CD14-positive monocyte (primary cell): ENCODE data around the gene TSPAN11. TPM values are rescaled to one million over a fixed set of nuclear protein-coding genes. Genes with fewer than 3 reads are reported as not detected.

Experiments used
- DNase-seq, 3 donors: peaks; one replicate each; pipeline ENCODE4 v3.0.0-alpha.2; 2011 to 2022
- H2AFZ ChIP-seq: 2 replicates; pipeline ENCODE4 v1.6.0; 2012; ENCODE audit warnings: mild to moderate bottlenecking, low read depth, low read length, inconsistent platforms; ENCODE audit not compliant: insufficient read depth, poor library complexity, severe bottlenecking
- H3K27ac ChIP-seq, 2 donors: 1 replicate in 1 of 2; 2 replicates in 1 of 2; pipeline ENCODE4 v1.5.1; 2012 to 2013; ENCODE audit warnings: low read length in 2 of 2, control low read depth in 1 of 2, inconsistent platforms in 1 of 2, low read depth in 1 of 2, mild to moderate bottlenecking in 1 of 2
- H3K27me3 ChIP-seq, 2 donors: one replicate each; pipeline versions ENCODE4 v1.6.0 to v1.6.1; 2011 to 2013; ENCODE audit warnings: low read length in 2 of 2; ENCODE audit not compliant: control insufficient read depth in 2 of 2, insufficient read depth in 2 of 2
- H3K36me3 ChIP-seq, 2 donors: replicated peaks in 1 of 2; 1 replicate in 1 of 2; 2 replicates in 1 of 2; pipeline versions ENCODE4 v1.5.1 to v1.6.1; 2012 to 2013; ENCODE audit warnings: low read length in 2 of 2, control low read depth in 1 of 2, inconsistent platforms in 1 of 2, mild to moderate bottlenecking in 1 of 2; ENCODE audit not compliant: insufficient read depth in 2 of 2, control insufficient read depth in 1 of 2
- H3K4me1 ChIP-seq, 2 donors: 1 replicate in 1 of 2; 2 replicates in 1 of 2; pipeline versions ENCODE4 v1.5.1 to v1.6.1; 2012 to 2013; ENCODE audit warnings: low read length in 2 of 2, control low read depth in 1 of 2, inconsistent platforms in 1 of 2, mild to moderate bottlenecking in 1 of 2, moderate library complexity in 1 of 2; ENCODE audit not compliant: insufficient read depth in 2 of 2, control insufficient read depth in 1 of 2
- H3K4me2 ChIP-seq: replicated peaks from 2 replicates; pipeline ENCODE3; 2012; ENCODE audit warnings: low read length, moderate library complexity, mild to moderate bottlenecking; ENCODE audit not compliant: poor library complexity, severe bottlenecking; ENCODE audit errors: extremely low read depth
- H3K4me3 ChIP-seq, 3 experiments: fragments of 200-600 bp in 1 of 3; sonication (generic) in 1 of 3; replicated peaks in 1 of 3; 1 replicate in 2 of 3; 2 replicates in 1 of 3; pipeline ENCODE4 v1.5.1; 2011 to 2013; ENCODE audit warnings: low read length in 3 of 3, mild to moderate bottlenecking in 3 of 3, control low read depth in 2 of 3, low read depth in 2 of 3, inconsistent platforms in 1 of 3, moderate library complexity in 1 of 3
- H3K79me2 ChIP-seq: 2 replicates; pipeline ENCODE4 v1.6.0; 2012; ENCODE audit warnings: mild to moderate bottlenecking, control low read depth, inconsistent platforms, low read length, moderate library complexity; ENCODE audit not compliant: insufficient read depth
- H3K9ac ChIP-seq: 2 replicates; pipeline ENCODE4 v1.6.0; 2017; ENCODE audit warnings: low read length, mild to moderate bottlenecking; ENCODE audit not compliant: insufficient read depth, poor library complexity, severe bottlenecking
- H3K9me3 ChIP-seq, 2 donors: replicated peaks in 1 of 2; 1 replicate in 1 of 2; 2 replicates in 1 of 2; pipeline versions ENCODE4 v1.5.1 to v1.6.1; 2012 to 2013; ENCODE audit warnings: low read length in 2 of 2, control low read depth in 1 of 2; ENCODE audit not compliant: control insufficient read depth in 1 of 2, insufficient read depth in 1 of 2
- H4K20me1 ChIP-seq: 2 replicates; pipeline ENCODE4 v1.6.0; 2012; ENCODE audit warnings: mild to moderate bottlenecking, low read length, control low read depth, moderate library complexity; ENCODE audit not compliant: insufficient read depth
- H3K27ac Mint-ChIP-seq, 7 donors: one replicate each; pipeline ENCODE4 v1.8.0; 2020; ENCODE audit warnings: mild to moderate bottlenecking in 7 of 7, mixed read lengths in 7 of 7, moderate library complexity in 6 of 7, inconsistent platforms in 2 of 7
- H3K27me3 Mint-ChIP-seq, 3 donors: one replicate each; pipeline ENCODE4 v1.8.0; 2021 to 2022; ENCODE audit warnings: low read depth in 3 of 3, mild to moderate bottlenecking in 3 of 3, mixed read lengths in 3 of 3, moderate library complexity in 3 of 3, inconsistent platforms in 1 of 3
- H3K36me3 Mint-ChIP-seq, 2 donors: one replicate each; pipeline ENCODE4 v1.8.0; 2020; ENCODE audit warnings: mixed read lengths in 2 of 2, inconsistent platforms in 1 of 2, mild to moderate bottlenecking in 1 of 2
- H3K4me1 Mint-ChIP-seq: one replicate; pipeline ENCODE4 v1.8.0; 2020; ENCODE audit warnings: mild to moderate bottlenecking, mixed read lengths
- H3K4me3 Mint-ChIP-seq, 2 donors: one replicate each; pipeline ENCODE4 v1.8.0; 2020; ENCODE audit warnings: mild to moderate bottlenecking in 2 of 2, mixed read lengths in 2 of 2, moderate library complexity in 1 of 2
- H3K9me3 Mint-ChIP-seq, 7 donors: one replicate each; pipeline ENCODE4 v1.8.0; 2020 to 2022; ENCODE audit warnings: mixed read lengths in 7 of 7, mild to moderate bottlenecking in 6 of 7, moderate library complexity in 6 of 7, inconsistent platforms in 2 of 7
- WGBS: methylation state at CpG from one replicate; pipeline ENCODE4 v1.1.5; 2013; ENCODE audit warnings: missing lambda C conversion rate; ENCODE audit not compliant: insufficient coverage; 5-methylcytosine and 5-hydroxymethylcytosine counted together
- intact Hi-C, 2 donors: fragments of 100-400 bp; cut with micrococcal nuclease; formaldehyde crosslinking; loops; one replicate each; pipeline versions ENCODE4 v1.15.0 to v1.15.1; 2023
- polyA plus RNA-seq, 3 donors: library from polyadenylated mRNA; depleted of rRNA in 1 of 3; unstranded in 2 of 3; stranded (reverse) in 1 of 3; fragments of 300-500 nt in 2 of 3; fragments of >200 nt in 1 of 3; fragmentation: Illumina TruSeq in 2 of 3; gene quantifications; 1 replicate in 2 of 3; 2 replicates in 1 of 3; pipeline ENCODE4 v1.2.3, GENCODE V29; 2012 to 2021
- TF ChIP-seq, protein P1 (sequence below): fragments of 200-600 bp; IDR thresholded peaks from one replicate; pipeline ENCODE4 v1.8.0; 2022; ENCODE audit warnings: antibody characterized with exemption, mild to moderate bottlenecking

Gene TSPAN11
- polyA plus RNA-seq, 3 donors: not detected

DNA sequence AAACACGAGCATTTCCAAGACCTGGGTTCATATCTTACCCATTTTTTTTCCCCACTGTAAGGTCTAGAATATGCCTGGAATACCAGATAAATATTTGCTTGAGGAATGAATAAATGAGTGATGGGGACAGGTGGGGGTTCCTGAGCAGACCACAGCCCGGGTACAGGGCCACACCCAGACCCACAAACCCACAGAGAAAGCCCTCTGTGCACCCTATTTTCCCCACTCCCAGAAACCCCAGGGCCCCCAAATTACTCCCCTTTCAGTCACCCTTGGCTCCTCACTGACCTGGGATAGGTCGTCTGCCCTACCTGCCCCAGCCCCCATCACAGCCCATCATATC, 80.6 kb downstream of the TSPAN11 start:
- H3K36me3 ChIP-seq: no peaks in the 10 kb centered on the region
- H3K9me3 ChIP-seq: no peaks in the 10 kb centered on the region
- no peaks in the 10 kb centered on the region for H3K36me3 Mint-ChIP-seq
- H3K4me1 ChIP-seq: no peaks in the 10 kb centered on the region
- H3K9me3 Mint-ChIP-seq: no peaks in the 10 kb centered on the region
- H3K4me3 ChIP-seq: no peak overlapping the region
- peaks cover 0 to 5% (median 0%) of the 10 kb centered on the region in 3 donors for H3K27me3 Mint-ChIP-seq
- no peak overlapping the region for H2AFZ ChIP-seq
- intact Hi-C loops: no loop called here
- H3K79me2 ChIP-seq: no peaks in the 10 kb centered on the region
- H3K27ac ChIP-seq: no peak overlapping the region
- WGBS: 88% methylated on average over 1 of the region's 3 CpGs
- no peaks in the 10 kb centered on the region for H4K20me1 ChIP-seq
- no peak overlapping the region for H3K4me3 Mint-ChIP-seq
- peaks cover 3% of the 10 kb centered on the region for H3K4me1 Mint-ChIP-seq
- DNase-seq: no peak
- TF ChIP-seq, protein P1, sequence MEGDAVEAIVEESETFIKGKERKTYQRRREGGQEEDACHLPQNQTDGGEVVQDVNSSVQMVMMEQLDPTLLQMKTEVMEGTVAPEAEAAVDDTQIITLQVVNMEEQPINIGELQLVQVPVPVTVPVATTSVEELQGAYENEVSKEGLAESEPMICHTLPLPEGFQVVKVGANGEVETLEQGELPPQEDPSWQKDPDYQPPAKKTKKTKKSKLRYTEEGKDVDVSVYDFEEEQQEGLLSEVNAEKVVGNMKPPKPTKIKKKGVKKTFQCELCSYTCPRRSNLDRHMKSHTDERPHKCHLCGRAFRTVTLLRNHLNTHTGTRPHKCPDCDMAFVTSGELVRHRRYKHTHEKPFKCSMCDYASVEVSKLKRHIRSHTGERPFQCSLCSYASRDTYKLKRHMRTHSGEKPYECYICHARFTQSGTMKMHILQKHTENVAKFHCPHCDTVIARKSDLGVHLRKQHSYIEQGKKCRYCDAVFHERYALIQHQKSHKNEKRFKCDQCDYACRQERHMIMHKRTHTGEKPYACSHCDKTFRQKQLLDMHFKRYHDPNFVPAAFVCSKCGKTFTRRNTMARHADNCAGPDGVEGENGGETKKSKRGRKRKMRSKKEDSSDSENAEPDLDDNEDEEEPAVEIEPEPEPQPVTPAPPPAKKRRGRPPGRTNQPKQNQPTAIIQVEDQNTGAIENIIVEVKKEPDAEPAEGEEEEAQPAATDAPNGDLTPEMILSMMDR: no peak
- H3K4me2 ChIP-seq: no peak overlapping the region
- H3K27me3 ChIP-seq: no peaks in the 10 kb centered on the region
- H3K27ac Mint-ChIP-seq: no peak overlapping the region
- no peak overlapping the region for H3K9ac ChIP-seq

DNA sequence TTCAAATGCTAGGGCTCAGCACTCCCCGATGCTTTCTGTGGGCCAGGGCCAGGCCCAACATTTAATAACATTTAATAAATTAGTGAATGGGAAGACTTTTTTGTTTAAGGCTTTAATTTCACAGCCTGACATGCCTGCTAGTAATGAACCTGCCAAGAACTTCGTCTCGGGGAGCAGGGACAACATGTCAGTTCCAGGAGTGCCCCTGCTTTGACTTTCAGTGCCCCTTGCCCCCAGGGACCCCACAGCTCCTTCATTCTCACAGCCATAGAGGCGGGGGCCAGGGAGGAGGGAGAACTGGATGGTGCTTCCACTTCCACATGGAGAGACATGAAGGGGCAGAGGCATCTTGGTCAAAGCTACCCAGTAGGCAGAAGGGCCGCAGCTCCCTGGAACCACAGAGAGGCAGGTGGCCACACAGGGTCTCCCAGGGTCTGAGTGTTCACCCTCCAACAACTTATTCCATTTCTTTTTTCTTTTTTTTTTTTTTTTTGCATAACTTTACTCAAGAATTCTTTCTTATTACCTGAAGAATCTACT, 81.2 kb downstream of the TSPAN11 start:
- Histone ChIP-seq H3K36me3 (no peaks in the 10 kb centered on the region), H3K27ac (no peak overlapping the region), H3K9ac (no peak overlapping the region), H4K20me1 (no peaks in the 10 kb centered on the region), H3K79me2 (no peaks in the 10 kb centered on the region), H2AFZ (no peak overlapping the region), H3K4me1 (no peaks in the 10 kb centered on the region), H3K27me3 (no peaks in the 10 kb centered on the region), H3K4me3 (no peak overlapping the region), H3K9me3 (no peaks in the 10 kb centered on the region), H3K4me2 (no peak overlapping the region)
- peaks cover 0 to 5% (median 0%) of the 10 kb centered on the region in 3 donors for H3K27me3 Mint-ChIP-seq
- no peaks in the 10 kb centered on the region for H3K9me3 Mint-ChIP-seq
- peaks cover 3% of the 10 kb centered on the region for H3K4me1 Mint-ChIP-seq
- DNase-seq: no peak
- TF ChIP-seq, protein P1: no peak
- H3K4me3 Mint-ChIP-seq: no peak overlapping the region
- no peaks in the 10 kb centered on the region for H3K36me3 Mint-ChIP-seq
- intact Hi-C loops: no loop called here
- 80% methylated on average over 1 of the region's 5 CpGs for WGBS
- no peak overlapping the region for H3K27ac Mint-ChIP-seq
